ENCODE data around the gene FCRL1.

Gene FCRL1

GRCh38 chr1:157819896-157820295, at the start of gene FCRL1:
Gene FCRL1 (minus strand): TSS chr1:157820120. CDS start chr1:157820037, 83 bp downstream.
- DNase-seq, result no peak

GRCh38 chr1:157868654-157869053, 48.7 kb upstream of the FCRL1 start:
- no peak for DNase-seq

- DNase-seq, result no peak
Observed at GRCh38 chr1:157862114-157863070, 42.5 kb upstream of the FCRL1 start.

- DNase-seq, result no peak
Observed at GRCh38 chr1:157856538-157856937, 36.6 kb upstream of the FCRL1 start.

- DNase-seq, result no peak
Observed at GRCh38 chr1:157852476-157852875, 32.6 kb upstream of the FCRL1 start.

GRCh38 chr1:157849229-157849875, 29.4 kb upstream of the FCRL1 start:
- DNase-seq, result no peak

- no peak for DNase-seq
Observed at GRCh38 chr1:157844089-157844830, 24.3 kb upstream of the FCRL1 start.

- no peak for DNase-seq
Observed at GRCh38 chr1:157842939-157843338, 23.0 kb upstream of the FCRL1 start.

GRCh38 chr1:157841708-157842107, 21.8 kb upstream of the FCRL1 start, which contains the start of gene CD5L:
Gene CD5L (minus strand): TSS chr1:157841808. CDS start chr1:157841701, 107 bp downstream.
- DNase-seq, result no peak

GRCh38 chr1:157838966-157839365, 19.0 kb upstream of the FCRL1 start:
- DNase-seq, result no peak

GRCh38 chr1:157834430-157834829, 14.5 kb upstream of the FCRL1 start:
- DNase-seq, result no peak

GRCh38 chr1:157833145-157833544, 13.2 kb upstream of the FCRL1 start:
- no peak for DNase-seq

GRCh38 chr1:157831968-157832626, 12.2 kb upstream of the FCRL1 start:
- DNase-seq, result no peak

GRCh38 chr1:157830887-157831286, 11.0 kb upstream of the FCRL1 start:
- no peak for DNase-seq

- DNase-seq, result no peak
Observed at GRCh38 chr1:157829711-157830110, 9.8 kb upstream of the FCRL1 start.

GRCh38 chr1:157829210-157829609, 9.3 kb upstream of the FCRL1 start:
- DNase-seq, result no peak

- DNase-seq, result no peak
Observed at GRCh38 chr1:157820299-157820698, 379 bp upstream of the FCRL1 start.

- DNase-seq, result no peak
Observed at GRCh38 chr1:157819215-157819614, 705 bp downstream of the FCRL1 start.

- no peak for DNase-seq
Observed at GRCh38 chr1:157813269-157813668, 6.7 kb downstream of the FCRL1 start.

- no peak for DNase-seq
Observed at GRCh38 chr1:157806431-157807149, 13.3 kb downstream of the FCRL1 start.

GRCh38 chr1:157803851-157804250, 16.1 kb downstream of the FCRL1 start:
- no peak for DNase-seq

- DNase-seq, result no peak
Observed at GRCh38 chr1:157799996-157800395, 19.9 kb downstream of the FCRL1 start.
